Hepatocyte (in vitro differentiated cells): Measurements from ENCODE around the gene SH3BP2. TPM values are rescaled to one million over a fixed set of nuclear protein-coding genes. Genes with fewer than 3 reads are reported as not detected.
A peak's percentile ranks its signal among the peaks of the same experiment; 100 is the strongest.

Experiments
- DNase-seq: peaks from one replicate; pipeline ENCODE4 v3.0.0-alpha.2; 2016; ENCODE audit warnings: low spot score
- H2AFZ ChIP-seq: fragments of 200-600 bp; sonication (generic); 2 replicates; pipeline ENCODE4 v1.6.0; 2016; ENCODE audit warnings: antibody characterized with exemption, mild to moderate bottlenecking
- H3K27ac ChIP-seq: fragments of 200-600 bp; sonication (generic); 2 replicates; pipeline ENCODE4 v1.5.1; 2016; ENCODE audit warnings: mild to moderate bottlenecking
- H3K27me3 ChIP-seq: fragments of 200-600 bp; sonication (generic); 2 replicates; pipeline ENCODE4 v1.6.1; 2016
- H3K36me3 ChIP-seq: fragments of 200-600 bp; sonication (generic); replicated peaks from 2 replicates; pipeline ENCODE4 v1.5.1; 2016; ENCODE audit warnings: low read depth; ENCODE audit not compliant: insufficient read depth
- H3K4me1 ChIP-seq: fragments of 200-600 bp; sonication (generic); 2 replicates; pipeline ENCODE4 v1.5.1; 2016; ENCODE audit warnings: mild to moderate bottlenecking, moderate library complexity; ENCODE audit not compliant: insufficient read depth
- H3K4me2 ChIP-seq: fragments of 200-600 bp; sonication (generic); 2 replicates; pipeline ENCODE4 v1.6.0; 2016
- H3K4me3 ChIP-seq: fragments of 200-600 bp; sonication (generic); 2 replicates; pipeline ENCODE4 v1.5.1; 2016; ENCODE audit warnings: mild to moderate bottlenecking
- H3K79me2 ChIP-seq: fragments of 200-600 bp; sonication (generic); 2 replicates; pipeline ENCODE4 v1.6.0; 2017; ENCODE audit warnings: mild to moderate bottlenecking
- H3K9me2 ChIP-seq: fragments of 200-600 bp; sonication (generic); replicated peaks from 2 replicates; pipeline ENCODE4 v1.6.0; 2017; ENCODE audit warnings: mild to moderate bottlenecking; ENCODE audit not compliant: insufficient read depth
- H3K9me3 ChIP-seq: fragments of 200-600 bp; sonication (generic); 2 replicates; pipeline ENCODE4 v1.5.1; 2016; ENCODE audit warnings: low read depth, mild to moderate bottlenecking
- H4K20me1 ChIP-seq: fragments of 200-600 bp; sonication (generic); 2 replicates; pipeline ENCODE4 v1.6.0; 2016; ENCODE audit warnings: mild to moderate bottlenecking; ENCODE audit not compliant: insufficient read depth, poor library complexity, severe bottlenecking
- EZH2 ChIP-seq: fragments of 200-600 bp; sonication (generic); IDR thresholded peaks from 2 replicates; pipeline ENCODE4 v1.6.1; 2016; ENCODE audit warnings: antibody characterized with exemption, mild to moderate bottlenecking, borderline replicate concordance
- EZH2phosphoT487 ChIP-seq: fragments of 200-600 bp; sonication (generic); IDR thresholded peaks from one replicate; pipeline ENCODE4 v1.6.1; 2018; ENCODE audit warnings: antibody characterized with exemption, mild to moderate bottlenecking, low read depth, moderate library complexity; ENCODE audit not compliant: unreplicated experiment, severe bottlenecking
- WGBS: methylation state at CpG from one replicate; pipeline ENCODE4 v1.1.6; 2016; ENCODE audit warnings: low lambda C conversion rate; ENCODE audit errors: missing lambda C conversion rate; 5-methylcytosine and 5-hydroxymethylcytosine counted together
- polyA plus RNA-seq: library from polyadenylated mRNA; unstranded; fragments of >200 nt; fragmentation: Nextera tagmentation; extraction: Ambion mirVana; gene quantifications from 2 replicates; pipeline ENCODE4 v1.2.1, GENCODE V29; 2016
- total RNA-seq: library from RNA; depleted of rRNA; stranded (reverse); fragments of >200 nt; gene quantifications from 2 replicates; pipeline ENCODE4 v1.2.3, GENCODE V29; 2014
- TF ChIP-seq, protein P1 (sequence below): fragments of 200-600 bp; sonication (generic); IDR thresholded peaks from 2 replicates; pipeline ENCODE4 v1.5.1; 2016; ENCODE audit warnings: antibody characterized with exemption, mild to moderate bottlenecking; ENCODE audit not compliant: poor library complexity

The SH3BP2 gene
- total and polyA plus RNA-seq, 2 experiments from 2014 or later = 24.3 to 25.7 TPM

DNA sequence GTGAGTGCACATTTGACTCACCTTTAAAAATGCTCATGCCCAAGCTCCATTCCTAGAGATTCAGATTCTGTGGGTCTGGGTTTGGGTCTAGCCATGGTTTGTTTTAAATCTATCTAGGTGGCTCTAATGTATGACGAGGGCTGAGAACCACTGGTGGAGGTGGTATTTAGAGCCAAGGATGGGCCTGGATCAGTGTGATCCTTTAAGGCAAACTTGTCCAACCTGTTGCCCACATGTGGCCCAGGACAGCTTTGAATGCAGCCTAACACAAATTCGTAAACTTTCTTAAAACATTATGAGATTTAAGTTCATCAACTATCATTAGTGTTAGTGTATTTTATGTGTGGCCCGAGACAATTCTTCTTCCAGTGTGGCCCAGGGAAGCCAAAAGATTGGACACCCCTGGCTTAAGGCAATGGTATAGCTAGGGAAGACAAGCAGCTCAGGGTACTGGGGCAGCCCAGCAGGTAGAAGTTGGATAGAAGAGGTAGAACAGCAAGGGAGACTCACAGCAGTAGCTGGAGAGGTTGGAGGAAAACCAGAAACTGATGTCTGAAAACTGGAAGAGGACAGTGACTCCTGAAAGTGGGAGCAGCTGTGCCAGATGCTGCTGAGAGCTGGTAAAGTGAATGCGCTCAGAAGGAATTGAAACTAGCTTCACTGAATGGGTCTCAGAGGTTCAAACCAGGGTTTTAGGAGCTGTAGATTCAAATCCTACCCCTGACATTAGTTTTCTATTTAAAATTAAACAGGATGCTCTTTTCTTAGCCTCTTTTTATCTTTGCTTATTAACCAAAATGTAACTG, 68.9 kb downstream of the SH3BP2 start:
- H3K4me1 ChIP-seq = peaks cover 65% of the 10 kb centered on the region
- H4K20me1 ChIP-seq = peaks cover 91% of the 10 kb centered on the region
- H3K27me3 ChIP-seq = no peaks in the 10 kb centered on the region
- H3K9me2 ChIP-seq = no peaks in the 10 kb centered on the region
- peaks cover 97% of the 10 kb centered on the region for H3K79me2 ChIP-seq
- no peak overlapping the region for H3K4me3 ChIP-seq
- no peaks in the 10 kb centered on the region for H3K36me3 ChIP-seq
- H2AFZ ChIP-seq = no peak overlapping the region
- H3K27ac ChIP-seq = peak overlapping the region; percentile 59
- TF ChIP-seq, protein P1, sequence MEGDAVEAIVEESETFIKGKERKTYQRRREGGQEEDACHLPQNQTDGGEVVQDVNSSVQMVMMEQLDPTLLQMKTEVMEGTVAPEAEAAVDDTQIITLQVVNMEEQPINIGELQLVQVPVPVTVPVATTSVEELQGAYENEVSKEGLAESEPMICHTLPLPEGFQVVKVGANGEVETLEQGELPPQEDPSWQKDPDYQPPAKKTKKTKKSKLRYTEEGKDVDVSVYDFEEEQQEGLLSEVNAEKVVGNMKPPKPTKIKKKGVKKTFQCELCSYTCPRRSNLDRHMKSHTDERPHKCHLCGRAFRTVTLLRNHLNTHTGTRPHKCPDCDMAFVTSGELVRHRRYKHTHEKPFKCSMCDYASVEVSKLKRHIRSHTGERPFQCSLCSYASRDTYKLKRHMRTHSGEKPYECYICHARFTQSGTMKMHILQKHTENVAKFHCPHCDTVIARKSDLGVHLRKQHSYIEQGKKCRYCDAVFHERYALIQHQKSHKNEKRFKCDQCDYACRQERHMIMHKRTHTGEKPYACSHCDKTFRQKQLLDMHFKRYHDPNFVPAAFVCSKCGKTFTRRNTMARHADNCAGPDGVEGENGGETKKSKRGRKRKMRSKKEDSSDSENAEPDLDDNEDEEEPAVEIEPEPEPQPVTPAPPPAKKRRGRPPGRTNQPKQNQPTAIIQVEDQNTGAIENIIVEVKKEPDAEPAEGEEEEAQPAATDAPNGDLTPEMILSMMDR = no peak
- TF ChIP-seq EZH2phosphoT487 = no peak
- no peak for TF ChIP-seq EZH2
- no peak for DNase-seq
- H3K4me2 ChIP-seq = peak overlapping the region; percentile 59
- WGBS = 87% methylated on average over 4 of the region's 4 CpGs
- no peaks in the 10 kb centered on the region for H3K9me3 ChIP-seq

GRCh38 chr4:2862528-2862927, 69.6 kb downstream of the SH3BP2 start:
- Histone ChIP-seq H3K9me3 (no peaks in the 10 kb centered on the region), H3K36me3 (no peaks in the 10 kb centered on the region), H4K20me1 (peaks cover 91% of the 10 kb centered on the region), H3K9me2 (no peaks in the 10 kb centered on the region), H2AFZ (no peak overlapping the region), H3K27me3 (no peaks in the 10 kb centered on the region), H3K4me3 (no peak overlapping the region), H3K79me2 (peaks cover 97% of the 10 kb centered on the region), H3K4me2 (peak overlapping the region; percentile 59), H3K27ac (peak overlapping the region; percentile 59), H3K4me1 (peaks cover 72% of the 10 kb centered on the region)
- WGBS = 25% methylated on average over 1 of the region's 1 CpG
- peak; percentile 66 for DNase-seq
- no peak for TF ChIP-seq EZH2
- no peak for TF ChIP-seq EZH2phosphoT487
- TF ChIP-seq, protein P1 = no peak

- Histone ChIP-seq H4K20me1 (peaks cover 93% of the 10 kb centered on the region), H3K27me3 (no peaks in the 10 kb centered on the region), H3K4me1 (peaks cover 77% of the 10 kb centered on the region), H3K27ac (no peak overlapping the region), H3K79me2 (peaks cover 97% of the 10 kb centered on the region), H3K4me2 (no peak overlapping the region), H2AFZ (no peak overlapping the region), H3K36me3 (no peaks in the 10 kb centered on the region), H3K4me3 (no peak overlapping the region), H3K9me2 (no peaks in the 10 kb centered on the region), H3K9me3 (no peaks in the 10 kb centered on the region)
- TF ChIP-seq EZH2phosphoT487 = no peak
- no peak for DNase-seq
Measured at GRCh38 chr4:2863649-2864048, 70.8 kb downstream of the SH3BP2 start.

DNA sequence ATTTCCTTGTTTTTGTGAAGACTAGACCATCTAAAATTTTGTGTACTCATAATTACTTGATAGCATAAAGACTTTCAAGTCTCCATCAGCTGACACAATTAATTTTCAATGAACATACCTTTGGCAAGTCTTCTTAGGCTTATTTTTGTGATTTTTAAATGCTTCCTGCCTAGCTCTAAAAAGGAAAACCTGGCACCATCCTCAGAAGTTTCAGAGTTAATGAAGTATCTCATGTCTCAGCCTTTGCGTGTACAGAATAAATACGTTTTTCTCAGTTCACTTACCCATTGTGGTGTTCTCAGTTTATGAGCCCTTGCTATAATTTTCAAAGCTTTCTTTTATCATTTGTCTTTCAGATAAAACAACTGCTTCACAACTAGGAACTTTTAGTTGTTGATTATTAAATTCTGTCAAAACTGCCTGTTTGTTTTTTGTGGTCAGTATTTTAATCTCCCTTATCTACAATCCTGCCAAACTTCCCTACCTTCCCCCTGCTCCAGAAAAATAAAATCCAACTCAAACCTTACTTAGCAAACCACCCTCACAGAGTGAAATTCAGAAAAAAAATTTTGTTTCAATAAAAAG, 72.4 kb downstream of the SH3BP2 start:
- Histone ChIP-seq H3K27ac (peak overlapping the region; percentile 6), H3K4me3 (no peak overlapping the region), H3K9me2 (no peaks in the 10 kb centered on the region), H2AFZ (no peak overlapping the region), H3K36me3 (no peaks in the 10 kb centered on the region), H3K27me3 (no peaks in the 10 kb centered on the region), H3K4me2 (peak overlapping the region; percentile 2), H3K9me3 (no peaks in the 10 kb centered on the region), H3K79me2 (peaks cover 97% of the 10 kb centered on the region), H3K4me1 (peaks cover 79% of the 10 kb centered on the region), H4K20me1 (peaks cover 88% of the 10 kb centered on the region)
- no peak for TF ChIP-seq EZH2phosphoT487
- TF ChIP-seq, protein P1 = no peak
- no peak for TF ChIP-seq EZH2
- no peak for DNase-seq
- 33% methylated on average over 2 of the region's 2 CpGs for WGBS
